Adrenal gland (tissue), 5 donors: Measurements from ENCODE around the gene EXOC6.

Experiments used
- CTCF ChIP-seq, 6 experiments: fragments of 450-650 bp in 4 of 6; fragments of 200-600 bp in 2 of 6; sonication (generic) in 1 of 6; IDR thresholded peaks; 1 replicate in 5 of 6; 2 replicates in 1 of 6; pipeline versions ENCODE4 v1.5.1 to v1.8.0; 2016 to 2021; ENCODE audit warnings: antibody characterized with exemption in 6 of 6, mild to moderate bottlenecking in 2 of 6, moderate library complexity in 1 of 6
- POLR2A ChIP-seq, 2 donors: fragments of 450-650 bp; IDR thresholded peaks; one replicate each; pipeline ENCODE4 v1.6.1; 2017; ENCODE audit warnings: antibody characterized with exemption in 2 of 2, mild to moderate bottlenecking in 2 of 2, moderate library complexity in 1 of 2
- donor health status: DM: no; HTN: no; CAD: no.

GRCh38 chr10:92969151-92969550 is 120.8 kb downstream of the EXOC6 start:
- TF ChIP-seq POLR2A (IDR thresholded peaks at IDR 0.05) (no peak), CTCF (IDR thresholded peaks at IDR 0.05) (no peak)
